IgD-negative memory B cell (primary cell): ENCODE data around the gene FAM163A. TPM values are rescaled to one million over a fixed set of nuclear protein-coding genes. Genes with fewer than 3 reads are reported as not detected.

Experiments
- H3K27ac Mint-ChIP-seq, 3 donors: one replicate each; pipeline ENCODE4 v1.8.0; 2020 to 2022; ENCODE audit warnings: mild to moderate bottlenecking in 3 of 3, mixed read lengths in 3 of 3, moderate library complexity in 1 of 3
- H3K27me3 Mint-ChIP-seq: one replicate; pipeline ENCODE4 v1.8.0; 2021; ENCODE audit warnings: mixed read lengths
- H3K36me3 Mint-ChIP-seq: one replicate; pipeline ENCODE4 v1.8.0; 2020; ENCODE audit warnings: mild to moderate bottlenecking, mixed read lengths
- H3K4me1 Mint-ChIP-seq, 3 donors: one replicate each; pipeline ENCODE4 v1.8.0; 2020 to 2022; ENCODE audit warnings: mixed read lengths in 3 of 3, mild to moderate bottlenecking in 1 of 3
- H3K4me3 Mint-ChIP-seq, 4 donors: one replicate each; pipeline ENCODE4 v1.8.0; 2020 to 2022; ENCODE audit warnings: mild to moderate bottlenecking in 4 of 4, mixed read lengths in 4 of 4, moderate library complexity in 3 of 4
- H3K9me3 Mint-ChIP-seq, 3 donors: one replicate each; pipeline ENCODE4 v1.8.0; 2020 to 2021; ENCODE audit warnings: mixed read lengths in 3 of 3, mild to moderate bottlenecking in 1 of 3
- polyA plus RNA-seq: library from polyadenylated mRNA; unstranded; fragments of 300-500 nt; fragmentation: Illumina TruSeq; gene quantifications from one replicate; pipeline ENCODE4 v1.2.3, GENCODE V29; 2021

The FAM163A gene
- polyA plus RNA-seq, 1 donor from 2014 or later, result not detected

- H3K27me3 Mint-ChIP-seq, result no peaks in the 10 kb centered on the region
- H3K36me3 Mint-ChIP-seq, result peaks cover 2% of the 10 kb centered on the region
- no peak overlapping the region for H3K27ac Mint-ChIP-seq
- H3K4me1 Mint-ChIP-seq, result peaks cover 0 to 2% (median 0%) of the 10 kb centered on the region in 3 donors
- H3K9me3 Mint-ChIP-seq, result no peaks in the 10 kb centered on the region
- no peak overlapping the region for H3K4me3 Mint-ChIP-seq
Observed at GRCh38 chr1:179860652-179861051, 117.6 kb downstream of the FAM163A start.

DNA sequence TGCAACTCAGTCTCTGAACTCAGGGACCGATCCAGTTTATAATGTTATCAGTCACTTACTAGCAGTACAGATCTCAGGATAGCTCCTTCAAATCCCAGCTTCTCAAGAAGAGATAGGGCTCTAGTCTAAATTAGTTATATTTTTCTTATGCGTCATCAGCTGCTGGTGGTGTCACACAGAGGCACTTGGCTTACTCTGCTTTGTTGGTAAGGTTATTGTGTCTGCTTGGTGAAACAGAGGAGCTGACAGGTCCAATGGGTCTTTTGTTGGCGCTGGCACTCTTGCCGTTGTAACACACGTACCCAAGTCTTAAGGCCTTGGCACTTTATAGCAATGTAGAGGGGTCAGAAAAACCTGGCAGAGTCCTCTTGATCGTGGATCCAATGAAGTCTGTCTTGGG lies 122.3 kb downstream of the FAM163A start:
- Mint-ChIP-seq H3K4me1 (peaks cover 0 to 6% (median 0%) of the 10 kb centered on the region in 3 donors), H3K36me3 (peaks cover 2% of the 10 kb centered on the region), H3K27me3 (no peaks in the 10 kb centered on the region), H3K27ac (no peak overlapping the region), H3K9me3 (no peaks in the 10 kb centered on the region), H3K4me3 (no peak overlapping the region)

Other genes with a start within 250 kb of the FAM163A start
- not detected for gene NPHS2, start 167.3 kb upstream of the FAM163A start, polyA plus RNA-seq
- not detected for gene TDRD5, start 151.5 kb upstream of the FAM163A start, polyA plus RNA-seq
- gene TOR1AIP2, start 134.5 kb downstream of the FAM163A start, polyA plus RNA-seq, result 10.8 TPM
- 58.3 TPM for gene TOR1AIP1, start 139.0 kb downstream of the FAM163A start, polyA plus RNA-seq
- 61.1 TPM for gene CEP350, start 211.5 kb downstream of the FAM163A start, polyA plus RNA-seq